GM19467 (cell line): ENCODE data around the gene TBC1D22A.
"Not testable (repeated sequence)": the region's sequence is repeated elsewhere in the genome, so short reads cannot be mapped to it uniquely, and the experiment has no call there.

ENCODE experiments used
- ATAC-seq: cut with Tn5 transposase; IDR thresholded peaks from one replicate; pipeline ENCODE4 v1.9.1; 2021; ENCODE audit warnings: mild to moderate bottlenecking, moderate library complexity; ENCODE audit not compliant: unreplicated experiment

TBC1D22A gene

DNA sequence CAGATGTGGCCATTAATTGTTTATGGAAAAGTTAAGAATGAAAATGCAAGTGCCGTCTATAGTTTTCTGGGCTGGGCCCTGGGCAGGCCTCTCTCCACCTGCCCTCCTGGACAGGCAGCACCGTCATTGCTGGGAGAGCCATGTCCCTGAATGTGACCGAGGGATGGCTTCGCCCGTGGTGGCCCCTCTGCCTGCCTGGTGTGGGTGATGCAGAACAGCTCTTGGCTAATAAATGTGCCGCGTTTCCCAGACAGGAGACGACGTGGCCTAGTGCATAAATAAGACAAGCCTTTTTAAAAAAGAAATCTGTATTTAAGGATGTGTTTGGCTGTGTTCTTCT, 407.3 kb downstream of the TBC1D22A start:
- ATAC-seq: no peak

- ATAC-seq: not testable (repeated sequence)
These were observed 408.3 kb downstream of the TBC1D22A start for GRCh38 chr22:47170511-47171440.

DNA sequence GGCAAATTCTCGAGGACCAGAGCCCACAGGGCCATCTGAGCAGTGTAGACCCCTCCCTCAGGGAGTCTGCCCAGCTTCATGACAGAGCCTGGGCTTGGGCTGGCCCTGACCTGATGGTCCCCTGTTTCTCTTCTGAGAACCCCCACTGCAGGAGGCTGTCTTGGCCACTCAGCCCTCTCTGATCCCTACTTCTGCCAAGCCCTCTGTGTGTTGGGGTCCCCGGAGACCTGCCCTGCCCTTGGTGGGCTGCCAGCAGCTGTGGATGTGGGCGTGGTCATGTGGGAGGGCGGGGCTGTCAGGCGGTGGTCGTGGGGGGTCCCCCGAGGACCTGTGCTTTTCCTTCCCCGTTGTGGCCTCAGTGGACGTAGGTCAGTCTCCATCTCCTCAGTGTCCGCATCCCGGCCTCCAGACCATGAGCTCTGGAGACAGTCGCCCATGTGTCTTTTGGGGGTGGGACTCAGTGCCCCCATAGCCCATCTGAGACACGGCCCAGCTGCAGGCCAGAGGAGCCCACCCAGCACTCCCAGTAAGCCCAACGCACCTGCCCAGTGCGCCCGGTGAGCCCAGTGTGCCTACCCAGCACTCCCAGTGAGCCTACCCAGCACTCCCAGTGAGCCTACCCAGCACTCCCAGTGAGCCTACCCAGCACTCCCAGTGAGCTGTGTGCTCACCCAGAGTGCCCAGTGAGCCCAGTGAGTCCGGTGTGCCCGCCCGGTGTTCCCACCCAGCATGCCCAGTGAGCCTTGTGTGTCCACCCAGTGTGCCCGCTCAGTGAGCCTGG, 409.2 kb downstream of the TBC1D22A start:
- ATAC-seq: no peak

DNA sequence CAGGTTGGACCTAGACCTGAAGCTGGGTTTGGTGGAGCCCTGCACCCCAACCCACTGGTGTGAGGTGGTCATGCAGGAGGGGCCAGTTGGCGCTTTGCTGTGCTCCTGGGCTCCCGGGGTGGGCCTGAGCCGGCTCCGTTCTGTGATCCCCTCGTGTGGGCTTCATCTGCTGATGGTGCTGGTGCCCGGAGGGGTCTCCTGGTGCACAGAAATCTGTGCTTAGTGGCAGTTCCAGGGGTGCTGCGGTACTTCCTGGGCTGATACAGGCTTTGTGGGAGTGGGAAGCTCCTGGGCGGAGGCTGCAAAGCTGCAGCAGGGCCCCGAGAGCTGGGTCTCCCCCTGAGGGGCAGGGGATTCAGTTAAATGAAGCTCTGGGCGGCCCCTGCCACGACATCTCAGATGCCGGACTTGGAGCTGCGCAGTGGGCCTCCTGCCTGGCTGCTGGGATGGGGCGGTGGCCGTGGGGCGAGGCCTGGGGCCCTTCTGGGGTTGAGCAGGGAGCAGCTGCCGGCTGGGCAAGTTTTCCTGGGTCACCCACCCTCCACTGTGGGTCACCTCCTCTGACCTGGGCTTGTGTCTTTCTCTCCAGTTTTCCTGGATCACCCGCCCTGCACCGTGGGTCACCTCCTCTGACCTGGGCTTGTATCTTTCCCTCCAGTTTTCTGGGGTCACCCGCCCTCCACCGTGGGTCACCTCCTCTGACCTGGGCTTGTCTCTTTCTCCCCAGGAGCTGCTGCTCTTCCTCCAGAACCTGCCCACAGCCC, 410.5 kb downstream of the TBC1D22A start:
- ATAC-seq: no peak

DNA sequence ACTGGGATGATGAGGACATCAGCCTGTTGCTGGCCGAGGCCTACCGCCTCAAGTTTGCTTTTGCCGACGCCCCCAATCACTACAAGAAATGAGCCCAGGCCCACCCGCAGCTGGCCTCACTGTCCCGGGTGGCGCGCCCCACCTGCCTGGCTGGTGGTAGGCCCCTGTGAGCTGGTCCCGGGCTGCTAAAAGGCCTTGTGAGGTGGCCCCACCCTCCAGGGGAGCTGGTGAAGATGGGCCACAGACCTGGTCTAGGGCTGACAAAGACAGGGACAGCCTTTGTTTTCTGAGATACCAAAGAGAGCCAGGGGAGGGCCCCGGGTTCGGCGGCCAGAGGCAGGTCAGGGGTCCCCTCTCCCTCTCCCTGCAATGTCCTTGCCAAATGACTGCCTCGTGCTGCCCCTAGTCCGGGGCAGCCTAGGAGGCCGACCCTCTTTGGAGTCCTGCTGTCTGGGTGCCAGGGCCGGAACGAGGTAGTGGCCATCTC, 411.1 kb downstream of the TBC1D22A start:
- ATAC-seq: no peak

DNA sequence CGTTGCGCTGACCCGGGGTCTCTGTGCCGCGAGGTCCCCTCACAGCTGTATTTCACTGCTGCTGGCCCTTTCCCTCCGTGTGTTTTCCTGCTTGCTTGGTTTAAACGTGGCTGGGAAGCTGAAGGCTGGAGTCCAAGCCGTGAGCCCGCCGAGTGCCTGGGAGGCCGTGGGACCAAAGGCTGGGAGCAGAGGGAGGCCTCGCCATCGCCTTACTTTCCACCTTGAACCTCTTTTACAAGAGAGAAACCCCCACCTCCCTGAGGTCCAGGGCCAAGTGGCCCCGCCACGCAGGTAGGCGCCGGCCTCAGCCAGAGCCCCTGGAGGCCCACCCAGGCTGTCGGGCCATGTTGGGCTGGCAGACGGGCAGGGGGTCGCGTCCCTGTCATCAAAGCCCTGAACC, 411.6 kb downstream of the TBC1D22A start:
- no peak for ATAC-seq

- no peak for ATAC-seq
These were observed 412.2 kb downstream of the TBC1D22A start for GRCh38 chr22:47174671-47175112.

DNA sequence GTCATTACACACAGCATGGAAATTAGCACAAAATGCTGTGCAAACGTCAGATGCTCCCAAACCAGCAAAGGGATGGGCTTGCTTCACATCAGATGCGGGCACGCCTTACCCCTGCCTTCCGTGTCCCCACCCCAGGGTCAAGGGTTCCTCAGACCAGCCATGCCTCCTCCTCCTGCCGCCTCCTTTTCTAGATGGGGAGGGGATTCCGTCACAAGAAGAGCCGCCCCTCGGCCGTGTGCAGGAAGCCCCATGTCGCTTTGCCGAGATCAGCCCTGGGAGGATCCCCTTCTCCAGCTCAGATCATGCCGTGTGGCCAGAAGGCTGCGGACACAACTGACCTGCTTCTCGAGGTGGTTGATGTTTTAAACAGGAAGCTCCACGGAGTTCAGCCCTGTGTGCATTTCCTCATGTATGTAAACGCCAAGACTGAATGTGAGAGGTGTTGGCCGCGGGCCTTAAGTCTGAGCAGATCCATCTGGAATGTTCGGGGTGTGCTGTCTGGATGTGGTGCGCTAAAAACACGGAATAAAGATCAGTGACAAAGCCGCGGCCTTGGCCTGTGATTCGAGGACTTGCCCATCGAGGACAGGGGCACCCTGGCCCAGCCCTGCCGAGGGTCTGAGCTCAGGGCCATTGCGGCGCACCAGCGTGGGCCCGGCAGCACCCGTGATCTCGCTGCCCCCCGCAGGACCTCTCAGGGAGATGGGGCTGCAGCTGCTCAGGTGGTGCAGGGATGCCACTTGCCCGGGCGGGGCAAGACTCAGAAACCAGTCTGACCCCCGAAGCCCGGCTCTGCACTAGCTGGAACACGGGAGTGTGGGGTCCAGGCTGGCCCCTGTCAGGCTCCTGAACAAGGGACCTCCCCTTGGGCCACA, 412.9 kb downstream of the TBC1D22A start:
- ATAC-seq: no peak

GRCh38 chr22:47176026-47176389, 413.6 kb downstream of the TBC1D22A start:
- ATAC-seq: no peak

DNA sequence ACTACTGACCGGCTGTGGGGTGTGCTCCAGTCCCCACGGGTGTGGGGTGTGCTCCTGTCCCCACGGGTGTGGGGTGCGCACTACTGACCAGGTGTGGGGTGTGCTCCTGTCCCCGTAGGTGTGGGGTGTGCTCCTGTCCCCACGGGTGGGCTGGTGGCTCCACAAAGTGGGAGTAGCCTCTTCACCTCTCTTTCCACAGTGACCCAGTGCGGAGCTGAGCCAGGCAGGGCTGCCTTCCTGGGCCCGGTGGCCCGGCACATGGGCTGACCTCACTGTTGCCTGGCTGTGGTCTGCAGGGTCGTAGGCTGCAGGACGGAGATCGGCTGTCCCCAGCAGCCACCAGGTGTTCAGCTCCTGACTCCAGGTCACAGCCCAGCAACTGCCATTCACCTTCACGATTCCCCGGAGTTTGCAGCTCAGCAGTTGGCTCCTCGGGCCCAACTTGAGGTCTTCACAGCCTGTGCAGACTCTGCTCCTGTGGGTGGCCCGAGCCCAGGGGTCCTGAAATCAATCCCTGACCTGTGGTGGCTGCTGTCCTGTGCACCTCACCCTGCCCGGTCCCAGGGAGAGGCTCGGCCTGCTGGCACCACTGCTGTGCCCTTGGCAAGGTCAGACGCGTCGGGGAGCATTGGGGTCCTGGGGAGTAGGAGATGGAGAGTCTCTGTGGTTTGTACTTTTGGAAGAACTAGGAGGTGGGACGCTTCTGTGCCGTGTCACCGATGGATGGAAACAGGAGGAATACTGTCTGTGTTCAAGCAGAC, 414.3 kb downstream of the TBC1D22A start:
- ATAC-seq: no peak

GRCh38 chr22:47177334-47177815, 414.9 kb downstream of the TBC1D22A start:
- no peak for ATAC-seq

- ATAC-seq: no peak
These were observed 415.9 kb downstream of the TBC1D22A start for GRCh38 chr22:47178339-47178738.

- ATAC-seq: no peak
These were observed 418.3 kb downstream of the TBC1D22A start for GRCh38 chr22:47180796-47181195.

DNA sequence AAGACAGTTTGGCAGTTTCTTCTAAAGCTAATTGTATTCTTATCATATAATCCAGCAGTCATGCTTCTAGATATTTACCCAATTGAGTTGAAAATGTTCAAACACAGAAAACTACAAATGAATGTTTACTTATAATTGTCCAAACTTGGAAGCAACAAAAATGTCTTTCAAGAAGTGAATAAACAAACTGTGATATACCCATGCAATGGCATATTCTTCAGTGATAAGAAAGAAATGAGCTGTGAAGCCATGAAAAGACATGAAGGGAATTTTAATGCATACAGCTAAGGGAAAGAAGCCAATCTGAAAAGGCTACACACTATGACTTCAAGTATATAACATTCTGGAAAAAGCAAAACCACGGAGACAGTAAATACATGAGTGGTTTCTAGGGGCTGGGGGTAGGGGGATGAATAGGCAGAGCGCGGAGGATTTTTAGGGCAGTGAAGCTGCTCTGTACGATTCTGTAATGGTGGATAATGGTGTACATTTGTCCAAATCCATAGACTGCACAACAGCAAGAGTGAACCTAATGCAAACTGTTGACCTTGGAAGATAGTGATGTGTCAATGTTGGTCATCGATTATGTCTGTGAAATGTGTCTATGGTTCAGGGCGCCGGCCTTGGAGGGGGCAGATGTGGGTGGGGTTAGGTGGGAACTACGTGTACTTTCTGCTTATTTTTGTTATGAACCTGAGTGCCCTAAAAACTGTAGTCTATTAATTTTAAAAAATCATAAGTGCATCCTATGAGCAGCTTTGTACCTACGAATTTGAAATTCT, 424.9 kb downstream of the TBC1D22A start:
- no peak for ATAC-seq

DNA sequence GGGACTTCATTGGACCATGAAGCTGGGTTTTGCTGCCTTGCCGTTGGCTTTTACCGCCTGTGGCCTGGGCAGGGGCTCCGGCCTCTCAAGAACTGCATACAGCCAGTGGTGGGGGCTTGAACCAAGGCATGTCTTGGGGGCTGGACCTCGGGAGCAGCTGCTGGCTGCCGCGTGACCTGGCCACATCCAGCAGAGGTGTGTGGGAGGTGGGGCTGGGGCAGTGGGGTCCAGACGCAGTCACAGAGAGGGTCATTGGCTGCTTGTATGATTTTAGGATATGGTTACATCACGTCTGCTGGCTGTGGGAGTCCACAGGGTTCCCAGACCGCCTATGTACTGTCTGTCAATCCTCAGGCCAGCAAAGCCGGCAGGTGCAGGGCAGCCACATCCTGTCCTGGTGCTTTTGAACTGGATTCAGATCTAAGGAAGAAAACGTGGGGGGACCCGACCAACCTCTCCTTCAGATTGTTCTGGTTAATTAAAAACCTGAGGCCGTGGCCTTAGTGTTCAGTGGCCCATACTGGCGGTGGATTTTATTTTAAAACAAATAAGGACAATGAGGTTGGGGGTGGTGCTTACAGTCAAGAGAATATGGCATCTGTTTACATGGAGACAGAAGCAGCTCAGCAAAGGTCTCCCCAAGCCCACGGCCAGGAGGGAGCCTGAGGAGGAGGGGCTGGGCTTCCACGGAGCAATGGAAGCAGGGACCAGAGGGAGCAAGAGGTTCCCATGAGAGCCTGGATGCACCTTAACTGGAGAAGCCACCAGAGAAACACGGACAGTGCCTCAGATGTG, 426.0 kb downstream of the TBC1D22A start:
- no peak for ATAC-seq

- no peak for ATAC-seq
These were observed 426.8 kb downstream of the TBC1D22A start for GRCh38 chr22:47189056-47189916.
